Measurements from ENCODE around the gene TFF2.

Gene TFF2

GRCh38 chr21:42364304-42364865 is 13.6 kb upstream of the TFF2 start:
- Histone ChIP-seq H3K4me1 (ENCODE audit: insufficient read depth, low read length, poor library complexity, severe bottlenecking) (peaks cover 22% of the 10 kb centered on the region), H3K9me3 (ENCODE audit: insufficient read depth, low read depth, low read length) (no peaks in the 10 kb centered on the region), H3K9me2 (replicated peaks; ENCODE audit: low read depth, low read length) (no peaks in the 10 kb centered on the region), H4K20me1 (ENCODE audit: insufficient read depth, low read length, poor library complexity, severe bottlenecking) (no peaks in the 10 kb centered on the region), H2AFZ (ENCODE audit: low read length) (no peak overlapping the region), H3K79me2 (ENCODE audit: insufficient read depth, low read length) (no peaks in the 10 kb centered on the region), H3K4me3 (ENCODE audit: low read length, poor library complexity, severe bottlenecking) (no peak overlapping the region), H3K4me2 (ENCODE audit: low read depth, low read length, poor library complexity, severe bottlenecking) (no peak overlapping the region), H3K36me3 (ENCODE audit: insufficient read depth, low read length) (no peaks in the 10 kb centered on the region), H3K9ac (ENCODE audit: low read depth, low read length, poor library complexity, severe bottlenecking) (no peak overlapping the region), H3F3A (ENCODE audit: low read depth) (no peaks in the 10 kb centered on the region), H3K27me3 (ENCODE audit: insufficient read depth, low read length, poor library complexity, severe bottlenecking) (no peaks in the 10 kb centered on the region)
- TF ChIP-seq, protein P1, sequence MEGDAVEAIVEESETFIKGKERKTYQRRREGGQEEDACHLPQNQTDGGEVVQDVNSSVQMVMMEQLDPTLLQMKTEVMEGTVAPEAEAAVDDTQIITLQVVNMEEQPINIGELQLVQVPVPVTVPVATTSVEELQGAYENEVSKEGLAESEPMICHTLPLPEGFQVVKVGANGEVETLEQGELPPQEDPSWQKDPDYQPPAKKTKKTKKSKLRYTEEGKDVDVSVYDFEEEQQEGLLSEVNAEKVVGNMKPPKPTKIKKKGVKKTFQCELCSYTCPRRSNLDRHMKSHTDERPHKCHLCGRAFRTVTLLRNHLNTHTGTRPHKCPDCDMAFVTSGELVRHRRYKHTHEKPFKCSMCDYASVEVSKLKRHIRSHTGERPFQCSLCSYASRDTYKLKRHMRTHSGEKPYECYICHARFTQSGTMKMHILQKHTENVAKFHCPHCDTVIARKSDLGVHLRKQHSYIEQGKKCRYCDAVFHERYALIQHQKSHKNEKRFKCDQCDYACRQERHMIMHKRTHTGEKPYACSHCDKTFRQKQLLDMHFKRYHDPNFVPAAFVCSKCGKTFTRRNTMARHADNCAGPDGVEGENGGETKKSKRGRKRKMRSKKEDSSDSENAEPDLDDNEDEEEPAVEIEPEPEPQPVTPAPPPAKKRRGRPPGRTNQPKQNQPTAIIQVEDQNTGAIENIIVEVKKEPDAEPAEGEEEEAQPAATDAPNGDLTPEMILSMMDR (conservative IDR thresholded peaks at IDR 0.05; ENCODE audit: low read length): no peak
- no peak for TF ChIP-seq EZH2phosphoT487 (IDR thresholded peaks at IDR 0.05; ENCODE audit: borderline replicate concordance)

- Histone ChIP-seq H3K4me1 (ENCODE audit: insufficient read depth, low read length, poor library complexity, severe bottlenecking) (peaks cover 22% of the 10 kb centered on the region), H4K20me1 (ENCODE audit: insufficient read depth, low read length, poor library complexity, severe bottlenecking) (no peaks in the 10 kb centered on the region), H3K9me2 (replicated peaks; ENCODE audit: low read depth, low read length) (no peaks in the 10 kb centered on the region), H3K27me3 (ENCODE audit: insufficient read depth, low read length, poor library complexity, severe bottlenecking) (no peaks in the 10 kb centered on the region), H3K79me2 (ENCODE audit: insufficient read depth, low read length) (no peaks in the 10 kb centered on the region), H3K36me3 (ENCODE audit: insufficient read depth, low read length) (no peaks in the 10 kb centered on the region), H3F3A (ENCODE audit: low read depth) (no peaks in the 10 kb centered on the region), H3K4me2 (ENCODE audit: low read depth, low read length, poor library complexity, severe bottlenecking) (no peak overlapping the region), H3K9me3 (ENCODE audit: insufficient read depth, low read depth, low read length) (no peaks in the 10 kb centered on the region), H2AFZ (ENCODE audit: low read length) (no peak overlapping the region), H3K4me3 (ENCODE audit: low read length, poor library complexity, severe bottlenecking) (no peak overlapping the region), H3K9ac (ENCODE audit: low read depth, low read length, poor library complexity, severe bottlenecking) (no peak overlapping the region)
- no peak for TF ChIP-seq EZH2phosphoT487 (IDR thresholded peaks at IDR 0.05; ENCODE audit: borderline replicate concordance)
- TF ChIP-seq, protein P1 (conservative IDR thresholded peaks at IDR 0.05; ENCODE audit: low read length): no peak
Observed at GRCh38 chr21:42363312-42363711, 12.5 kb upstream of the TFF2 start.

GRCh38 chr21:42362700-42363099 is 11.9 kb upstream of the TFF2 start:
- no peaks in the 10 kb centered on the region for H3K79me2 ChIP-seq (ENCODE audit: insufficient read depth, low read length)
- H2AFZ ChIP-seq (ENCODE audit: low read length): no peak overlapping the region
- no peaks in the 10 kb centered on the region for H3K9me3 ChIP-seq (ENCODE audit: insufficient read depth, low read depth, low read length)
- no peaks in the 10 kb centered on the region for H3K36me3 ChIP-seq (ENCODE audit: insufficient read depth, low read length)
- no peak overlapping the region for H3K4me3 ChIP-seq (ENCODE audit: low read length, poor library complexity, severe bottlenecking)
- H3K4me1 ChIP-seq (ENCODE audit: insufficient read depth, low read length, poor library complexity, severe bottlenecking): peaks cover 21% of the 10 kb centered on the region
- H3F3A ChIP-seq (ENCODE audit: low read depth): no peaks in the 10 kb centered on the region
- no peaks in the 10 kb centered on the region for H3K9me2 ChIP-seq (replicated peaks; ENCODE audit: low read depth, low read length)
- H3K9ac ChIP-seq (ENCODE audit: low read depth, low read length, poor library complexity, severe bottlenecking): no peak overlapping the region
- TF ChIP-seq, protein P1 (conservative IDR thresholded peaks at IDR 0.05; ENCODE audit: low read length): no peak
- no peak for TF ChIP-seq EZH2phosphoT487 (IDR thresholded peaks at IDR 0.05; ENCODE audit: borderline replicate concordance)
- H4K20me1 ChIP-seq (ENCODE audit: insufficient read depth, low read length, poor library complexity, severe bottlenecking): no peaks in the 10 kb centered on the region
- H3K4me2 ChIP-seq (ENCODE audit: low read depth, low read length, poor library complexity, severe bottlenecking): no peak overlapping the region
- H3K27me3 ChIP-seq (ENCODE audit: insufficient read depth, low read length, poor library complexity, severe bottlenecking): no peaks in the 10 kb centered on the region

Measured in Loucy (cell line).